Activated T-cell treated with anti-CD3 and anti-CD28 coated beads, Interleukin-2, amount 50 U/mL, for 4 hours (primary cell): ENCODE data around the gene DNAJA4. TPM values are rescaled to one million over a fixed set of nuclear protein-coding genes. Genes with fewer than 3 reads are reported as not detected.

Experiments
- ATAC-seq, 2 donors: fragments of 200-7000 bp; cut with Tn5 transposase; one replicate each; pipeline ENCODE4 v1.10.0; 2021
- DNase-seq: peaks from one replicate; pipeline ENCODE4 v3.0.0-alpha.2; 2020
- H3K27me3 Mint-ChIP-seq: one replicate; pipeline ENCODE4 v1.8.0; 2021; ENCODE audit warnings: low read depth, mixed read lengths
- H3K36me3 Mint-ChIP-seq: one replicate; pipeline ENCODE4 v1.8.0; 2022; ENCODE audit warnings: mixed read lengths; ENCODE audit not compliant: insufficient read depth
- H3K4me1 Mint-ChIP-seq: one replicate; pipeline ENCODE4 v1.8.0; 2021; ENCODE audit warnings: low read depth, mixed read lengths
- H3K4me3 Mint-ChIP-seq: one replicate; pipeline ENCODE4 v1.8.0; 2021; ENCODE audit warnings: mild to moderate bottlenecking, moderate library complexity, mixed read lengths
- H3K9me3 Mint-ChIP-seq: one replicate; pipeline ENCODE4 v1.8.0; 2021; ENCODE audit warnings: mixed read lengths
- total RNA-seq, 3 donors: library from RNA; stranded (reverse); gene quantifications; one replicate each; pipeline ENCODE4 v1.2.1, GENCODE V29; 2021

DNAJA4 gene
- total RNA-seq, 3 donors from 2014 or later, result 39.0 to 42.2 (median 42.0) TPM

DNA sequence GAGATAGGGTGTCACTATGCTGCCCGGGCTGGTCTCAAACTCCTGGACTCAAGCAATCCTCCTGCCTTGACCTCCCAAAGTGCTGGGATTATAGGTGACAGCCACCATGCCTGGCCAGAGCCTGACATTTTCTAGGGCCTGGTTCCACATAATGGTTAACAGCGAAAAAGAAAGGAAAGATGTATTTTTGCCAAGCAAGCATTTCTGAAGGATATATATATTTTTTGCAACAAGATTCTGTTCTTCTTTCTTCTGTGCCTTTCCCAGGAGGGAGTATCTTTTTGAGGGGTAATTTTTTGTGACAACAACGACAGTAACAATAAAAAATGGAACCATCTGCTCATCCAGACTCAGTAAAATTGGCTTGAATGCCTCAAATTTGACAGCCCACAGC lies 8.3 kb upstream of the DNAJA4 start:
- Mint-ChIP-seq H3K27me3 (no peaks in the 10 kb centered on the region), H3K36me3 (no peaks in the 10 kb centered on the region), H3K4me3 (no peak overlapping the region), H3K9me3 (no peaks in the 10 kb centered on the region), H3K4me1 (no peaks in the 10 kb centered on the region)
- DNase-seq (no peak), ATAC-seq (no peak)

DNA sequence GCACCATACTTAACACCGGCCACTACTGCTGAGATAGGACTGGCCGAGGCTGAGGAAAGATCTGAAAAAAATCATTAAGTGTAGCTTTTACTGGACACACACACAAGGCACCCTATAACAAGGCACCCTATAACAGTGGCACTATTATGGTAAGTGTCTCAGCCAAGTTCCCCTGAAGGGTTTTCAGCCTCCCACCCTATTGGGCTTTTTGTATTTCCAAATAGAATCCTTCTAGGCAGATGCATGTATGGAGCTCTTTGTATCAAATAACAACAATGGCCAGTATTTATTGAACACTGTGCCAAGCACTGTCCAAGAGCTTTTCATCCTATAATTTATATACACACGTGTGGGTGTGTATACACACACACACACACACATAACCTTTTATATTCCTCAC lies 6.7 kb upstream of the DNAJA4 start:
- ATAC-seq (no peak), DNase-seq (no peak)
- H3K27me3 Mint-ChIP-seq, result no peaks in the 10 kb centered on the region
- no peaks in the 10 kb centered on the region for H3K4me1 Mint-ChIP-seq
- no peaks in the 10 kb centered on the region for H3K9me3 Mint-ChIP-seq
- H3K36me3 Mint-ChIP-seq, result no peaks in the 10 kb centered on the region
- H3K4me3 Mint-ChIP-seq, result no peak overlapping the region

DNA sequence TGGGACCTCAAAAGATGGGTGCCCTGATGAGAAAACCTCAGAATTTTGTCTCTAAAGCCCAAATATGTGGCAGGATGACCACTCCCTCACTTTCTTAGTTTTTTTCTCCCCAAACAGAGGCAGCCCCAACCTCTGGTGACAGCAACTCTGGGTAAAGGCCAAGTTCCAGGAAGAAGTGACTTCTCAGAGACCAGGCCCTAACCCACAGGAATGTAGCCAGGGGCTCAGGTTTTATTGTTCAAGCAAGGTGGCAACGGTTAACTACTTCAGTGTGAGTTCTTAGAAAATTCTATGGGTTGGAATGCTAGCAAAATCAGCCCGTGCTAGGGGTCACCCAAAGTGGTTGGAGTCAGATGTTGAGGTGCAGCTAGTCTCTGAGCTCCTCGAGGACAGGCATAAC lies 5.1 kb upstream of the DNAJA4 start:
- no peaks in the 10 kb centered on the region for H3K27me3 Mint-ChIP-seq
- no peaks in the 10 kb centered on the region for H3K36me3 Mint-ChIP-seq
- ATAC-seq (no peak), DNase-seq (no peak)
- no peaks in the 10 kb centered on the region for H3K4me1 Mint-ChIP-seq
- no peaks in the 10 kb centered on the region for H3K9me3 Mint-ChIP-seq
- no peak overlapping the region for H3K4me3 Mint-ChIP-seq

DNA sequence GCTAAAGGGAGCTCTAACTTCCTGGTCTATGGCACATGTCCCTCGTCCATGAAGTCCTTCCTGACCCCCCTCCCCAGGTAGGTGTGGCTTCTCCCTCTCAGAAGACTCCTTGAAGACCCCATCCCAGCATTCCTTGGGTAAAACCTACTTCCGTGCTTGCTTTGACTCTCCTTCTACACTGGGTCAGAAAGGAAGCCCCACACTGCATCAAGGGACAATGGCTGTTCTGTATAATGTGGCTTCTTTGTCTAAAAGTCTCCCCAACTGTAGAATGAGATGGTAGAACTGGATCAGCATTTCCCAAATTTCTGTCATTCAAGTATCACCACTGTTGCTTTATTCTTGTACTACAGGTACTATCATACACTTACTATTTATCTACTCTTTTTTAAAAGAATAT lies 3.9 kb upstream of the DNAJA4 start:
- Mint-ChIP-seq H3K4me1 (peaks cover 5% of the 10 kb centered on the region), H3K36me3 (no peaks in the 10 kb centered on the region), H3K9me3 (no peaks in the 10 kb centered on the region), H3K27me3 (no peaks in the 10 kb centered on the region), H3K4me3 (no peak overlapping the region)
- ATAC-seq (no peak), DNase-seq (no peak)

DNA sequence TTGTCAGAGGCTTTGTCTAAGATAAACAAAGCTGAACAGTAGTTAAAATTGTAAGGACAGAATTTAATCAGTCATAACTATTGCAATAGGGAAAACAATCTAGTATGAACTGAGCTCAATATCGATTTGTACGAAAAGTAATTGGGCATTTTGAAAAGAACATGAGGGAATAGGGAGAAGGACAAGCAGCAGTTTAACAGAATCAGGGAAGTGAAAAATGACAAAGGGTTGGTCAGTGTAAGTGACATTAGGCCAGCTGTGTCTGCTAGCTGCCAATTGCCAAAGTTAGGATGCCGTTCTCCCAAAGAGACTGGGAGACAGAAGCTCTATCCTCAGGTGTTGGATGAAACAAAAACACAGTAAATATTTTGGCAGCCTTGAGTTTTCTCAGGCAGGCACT lies 3.3 kb upstream of the DNAJA4 start:
- Mint-ChIP-seq H3K36me3 (no peaks in the 10 kb centered on the region), H3K4me1 (peaks cover 10% of the 10 kb centered on the region), H3K27me3 (no peaks in the 10 kb centered on the region), H3K9me3 (no peaks in the 10 kb centered on the region), H3K4me3 (no peak overlapping the region)
- DNase-seq, result no peak
- ATAC-seq, result no peak

DNA sequence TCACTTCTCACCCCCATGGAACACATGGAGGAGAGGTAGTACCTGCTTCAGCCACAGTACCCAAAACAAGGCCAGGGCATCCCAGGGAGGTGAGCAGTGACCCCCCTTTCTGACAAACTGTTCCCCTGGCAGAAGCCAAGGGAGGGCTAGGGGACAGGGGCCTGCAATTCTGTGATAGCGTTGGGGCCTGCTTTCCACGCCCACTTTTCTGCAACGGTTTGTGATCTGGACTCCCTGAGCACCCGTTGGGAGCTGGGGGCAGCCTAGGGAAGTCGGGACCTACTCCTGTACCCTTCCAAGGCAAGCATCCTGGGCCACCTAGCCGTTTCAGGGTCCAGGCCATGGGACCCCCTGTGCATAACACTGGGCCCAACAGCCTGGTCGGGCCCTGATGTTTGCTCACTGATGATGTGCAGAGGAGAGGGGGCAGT lies 996 bp upstream of the DNAJA4 start:
- Mint-ChIP-seq H3K36me3 (peaks cover 3% of the 10 kb centered on the region), H3K9me3 (no peaks in the 10 kb centered on the region), H3K27me3 (no peaks in the 10 kb centered on the region), H3K4me3 (peak overlapping the region; percentile 61), H3K4me1 (peaks cover 25% of the 10 kb centered on the region)
- no peak for ATAC-seq
- DNase-seq, result no peak

DNA sequence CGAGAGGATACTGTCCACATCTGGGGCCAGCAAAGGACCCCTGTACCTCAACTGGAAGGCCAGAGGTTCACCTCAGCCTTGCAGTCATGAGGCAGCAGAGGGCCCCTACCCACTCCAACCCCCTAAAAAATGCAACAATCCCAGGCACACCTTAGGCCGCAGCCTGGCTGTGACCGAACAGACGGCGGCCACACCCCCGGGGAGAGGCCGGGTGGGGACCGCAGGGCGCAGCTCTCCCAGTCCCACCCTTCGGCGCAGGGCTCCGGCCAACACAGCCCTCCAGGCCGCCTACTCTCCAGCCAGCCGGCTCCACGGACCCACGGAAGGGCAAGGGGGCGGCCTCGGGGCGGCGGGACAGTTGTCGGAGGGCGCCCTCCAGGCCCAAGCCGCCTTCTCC lies 457 bp upstream of the DNAJA4 start:
- Mint-ChIP-seq H3K36me3 (peaks cover 5% of the 10 kb centered on the region), H3K9me3 (no peaks in the 10 kb centered on the region), H3K4me3 (peak overlapping the region; percentile 61), H3K27me3 (no peaks in the 10 kb centered on the region), H3K4me1 (peaks cover 25% of the 10 kb centered on the region)
- no peak for DNase-seq
- ATAC-seq, result no peak

DNA sequence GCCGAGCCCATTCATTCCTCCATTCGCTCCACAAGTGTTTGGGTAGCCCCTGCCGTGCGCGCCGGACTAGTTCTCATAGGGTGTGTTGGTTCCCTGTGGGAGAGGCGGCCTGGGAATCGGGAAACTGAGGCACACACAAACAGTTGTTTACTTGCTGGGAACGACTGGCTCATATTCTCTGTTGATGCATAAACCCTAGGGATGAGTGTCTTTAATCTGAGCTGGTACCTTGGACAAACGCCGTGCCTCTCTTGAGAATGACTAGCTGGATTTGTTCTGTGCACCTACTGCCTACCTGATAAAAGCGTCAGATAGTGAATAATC lies 737 bp downstream of the DNAJA4 start:
- peaks cover 25% of the 10 kb centered on the region for H3K4me1 Mint-ChIP-seq
- no peaks in the 10 kb centered on the region for H3K9me3 Mint-ChIP-seq
- peaks cover 7% of the 10 kb centered on the region for H3K36me3 Mint-ChIP-seq
- DNase-seq (no peak), ATAC-seq (no peak)
- H3K4me3 Mint-ChIP-seq, result peak overlapping the region; percentile 82
- no peaks in the 10 kb centered on the region for H3K27me3 Mint-ChIP-seq

DNA sequence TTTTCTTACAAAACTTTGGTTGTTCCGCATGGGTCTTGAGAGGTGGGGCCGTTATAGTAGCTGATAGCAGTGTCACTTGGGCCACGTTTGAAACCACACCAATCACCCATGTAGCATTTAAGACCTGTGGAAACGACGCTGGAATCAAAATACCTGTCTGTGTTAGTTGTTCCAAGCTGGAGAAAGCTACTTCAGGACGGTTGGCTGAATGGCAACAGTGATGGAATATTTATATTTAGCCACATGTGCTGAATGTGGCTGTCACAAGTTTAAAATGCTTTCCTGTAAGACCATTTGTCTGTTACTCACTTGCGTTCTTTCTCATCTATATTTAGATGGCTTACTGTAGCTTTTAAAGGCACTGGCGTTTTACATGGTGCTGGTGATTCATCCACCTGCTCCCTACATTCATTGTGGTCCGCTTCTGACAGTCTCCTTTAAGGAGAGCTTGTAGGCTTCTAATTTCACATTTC lies 1.4 kb downstream of the DNAJA4 start:
- Mint-ChIP-seq H3K4me1 (peaks cover 25% of the 10 kb centered on the region), H3K27me3 (no peaks in the 10 kb centered on the region), H3K4me3 (peak overlapping the region; percentile 82), H3K9me3 (no peaks in the 10 kb centered on the region), H3K36me3 (peaks cover 11% of the 10 kb centered on the region)
- DNase-seq (no peak), ATAC-seq (peak; percentile 20 to 24)

DNA sequence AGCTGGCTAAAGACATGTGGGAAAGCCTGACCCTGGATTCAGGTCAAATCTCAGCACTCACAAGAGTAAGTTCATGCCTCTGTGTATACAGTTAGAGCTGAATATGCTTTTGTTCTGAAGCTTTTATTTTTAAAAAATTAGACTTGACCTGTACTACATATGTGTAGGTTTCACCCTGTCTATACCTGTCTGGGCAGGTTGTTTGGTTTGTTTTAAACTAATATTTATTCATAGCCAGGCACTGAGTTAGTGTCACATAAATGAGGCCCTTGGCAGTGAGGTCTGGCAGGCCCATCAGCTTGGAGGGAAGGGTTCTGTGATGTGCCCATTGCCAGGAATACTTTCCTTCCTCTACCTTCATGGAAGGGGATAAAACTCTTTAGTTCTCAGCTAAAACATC lies 1.9 kb downstream of the DNAJA4 start:
- H3K4me1 Mint-ChIP-seq, result peaks cover 25% of the 10 kb centered on the region
- no peak for ATAC-seq
- H3K4me3 Mint-ChIP-seq, result peak overlapping the region; percentile 82
- H3K27me3 Mint-ChIP-seq, result no peaks in the 10 kb centered on the region
- no peaks in the 10 kb centered on the region for H3K9me3 Mint-ChIP-seq
- peaks cover 12% of the 10 kb centered on the region for H3K36me3 Mint-ChIP-seq
- no peak for DNase-seq

DNA sequence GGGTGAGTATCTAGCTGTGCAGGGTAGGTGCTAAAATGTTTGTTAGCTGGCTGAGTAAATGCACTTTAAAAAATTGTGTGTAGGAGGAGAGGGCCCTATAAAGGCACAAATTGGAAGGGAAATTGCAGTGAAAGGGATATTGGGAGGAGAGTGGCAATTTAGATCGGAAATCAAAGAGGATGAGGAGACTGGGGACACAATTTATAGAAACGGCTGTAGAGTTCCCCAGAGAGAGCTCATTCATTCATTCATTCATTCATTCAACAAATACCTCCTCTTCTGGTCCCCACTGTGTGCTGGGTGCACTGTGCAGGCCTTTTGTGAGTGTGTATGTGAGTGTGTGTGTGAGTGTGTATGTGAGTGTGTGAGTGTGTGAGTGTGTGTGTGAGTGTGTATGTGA lies 2.4 kb downstream of the DNAJA4 start:
- H3K4me1 Mint-ChIP-seq, result peaks cover 25% of the 10 kb centered on the region
- ATAC-seq (no peak), DNase-seq (no peak)
- peak overlapping the region; percentile 82 for H3K4me3 Mint-ChIP-seq
- H3K27me3 Mint-ChIP-seq, result no peaks in the 10 kb centered on the region
- H3K9me3 Mint-ChIP-seq, result no peaks in the 10 kb centered on the region
- H3K36me3 Mint-ChIP-seq, result peaks cover 16% of the 10 kb centered on the region

DNA sequence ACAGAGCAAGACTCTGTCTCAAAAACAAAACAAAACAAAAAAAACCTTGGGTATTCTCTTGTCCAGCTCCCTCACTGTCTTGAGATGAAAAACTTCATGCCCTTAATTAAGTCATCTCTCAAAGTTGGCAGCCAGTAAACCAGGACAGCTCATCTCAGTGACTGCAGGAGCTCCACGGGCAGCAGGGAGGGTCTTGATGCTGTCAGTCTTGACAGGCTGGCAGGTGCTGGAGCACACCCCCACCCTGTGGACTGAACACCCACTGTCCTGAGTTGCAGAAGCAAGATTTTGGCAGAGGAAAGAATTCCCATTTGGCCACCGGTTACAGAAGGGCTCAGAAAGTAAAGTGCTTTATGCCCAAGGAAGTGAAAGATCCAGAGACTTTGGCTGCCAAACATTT lies 8.0 kb downstream of the DNAJA4 start:
- H3K36me3 Mint-ChIP-seq, result peaks cover 30% of the 10 kb centered on the region
- no peak overlapping the region for H3K4me3 Mint-ChIP-seq
- H3K9me3 Mint-ChIP-seq, result no peaks in the 10 kb centered on the region
- ATAC-seq, result no peak
- no peak for DNase-seq
- peaks cover 3% of the 10 kb centered on the region for H3K4me1 Mint-ChIP-seq
- H3K27me3 Mint-ChIP-seq, result no peaks in the 10 kb centered on the region

DNA sequence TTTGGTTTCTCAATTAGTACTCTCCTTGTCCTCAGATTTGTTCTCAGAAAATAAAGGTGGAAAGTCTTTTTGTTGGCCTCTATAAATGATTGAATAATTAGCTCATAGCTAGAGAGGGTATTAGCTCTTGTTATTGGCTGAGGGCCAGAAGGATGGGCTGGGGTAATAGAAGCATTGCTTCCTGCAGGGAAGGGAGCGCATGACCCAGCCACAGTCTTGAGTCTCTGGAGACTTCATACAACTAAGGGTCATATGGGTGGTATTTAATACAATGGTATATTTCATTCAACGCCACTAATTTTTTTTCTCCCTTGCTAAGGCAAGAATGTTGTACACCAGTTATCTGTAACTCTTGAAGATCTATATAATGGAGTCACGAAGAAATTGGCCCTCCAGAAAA lies 8.4 kb downstream of the DNAJA4 start:
- H3K27me3 Mint-ChIP-seq, result no peaks in the 10 kb centered on the region
- ATAC-seq, result no peak

DNA sequence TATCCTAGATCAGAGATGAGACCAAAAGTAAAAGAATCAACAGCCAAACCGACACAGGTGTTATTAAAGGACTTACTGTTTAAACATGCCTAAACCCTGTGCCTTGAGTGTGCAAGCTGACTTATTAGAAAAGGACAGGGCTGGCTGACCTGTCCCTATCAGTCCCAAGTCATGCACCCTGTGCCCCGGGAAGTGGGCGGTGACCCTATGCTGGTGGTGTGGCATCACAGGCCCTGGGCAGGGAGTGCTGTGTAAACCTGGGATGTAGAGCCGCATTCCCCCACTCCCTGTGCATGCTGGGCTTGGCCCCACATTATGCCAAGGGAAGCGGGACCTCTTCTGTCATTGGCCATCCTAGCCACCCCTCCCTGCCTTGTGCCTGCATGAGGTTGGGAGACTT lies 10.6 kb downstream of the DNAJA4 start:
- Mint-ChIP-seq H3K4me3 (no peak overlapping the region), H3K4me1 (no peaks in the 10 kb centered on the region), H3K9me3 (no peaks in the 10 kb centered on the region), H3K36me3 (peaks cover 37% of the 10 kb centered on the region), H3K27me3 (no peaks in the 10 kb centered on the region)
- ATAC-seq (no peak), DNase-seq (no peak)

More for the DNA sequence above, 8.4 kb downstream of the DNAJA4 start:
- DNase-seq, result no peak
- Mint-ChIP-seq H3K4me1 (no peaks in the 10 kb centered on the region), H3K9me3 (no peaks in the 10 kb centered on the region), H3K36me3 (peaks cover 30% of the 10 kb centered on the region), H3K4me3 (no peak overlapping the region)

DNA sequence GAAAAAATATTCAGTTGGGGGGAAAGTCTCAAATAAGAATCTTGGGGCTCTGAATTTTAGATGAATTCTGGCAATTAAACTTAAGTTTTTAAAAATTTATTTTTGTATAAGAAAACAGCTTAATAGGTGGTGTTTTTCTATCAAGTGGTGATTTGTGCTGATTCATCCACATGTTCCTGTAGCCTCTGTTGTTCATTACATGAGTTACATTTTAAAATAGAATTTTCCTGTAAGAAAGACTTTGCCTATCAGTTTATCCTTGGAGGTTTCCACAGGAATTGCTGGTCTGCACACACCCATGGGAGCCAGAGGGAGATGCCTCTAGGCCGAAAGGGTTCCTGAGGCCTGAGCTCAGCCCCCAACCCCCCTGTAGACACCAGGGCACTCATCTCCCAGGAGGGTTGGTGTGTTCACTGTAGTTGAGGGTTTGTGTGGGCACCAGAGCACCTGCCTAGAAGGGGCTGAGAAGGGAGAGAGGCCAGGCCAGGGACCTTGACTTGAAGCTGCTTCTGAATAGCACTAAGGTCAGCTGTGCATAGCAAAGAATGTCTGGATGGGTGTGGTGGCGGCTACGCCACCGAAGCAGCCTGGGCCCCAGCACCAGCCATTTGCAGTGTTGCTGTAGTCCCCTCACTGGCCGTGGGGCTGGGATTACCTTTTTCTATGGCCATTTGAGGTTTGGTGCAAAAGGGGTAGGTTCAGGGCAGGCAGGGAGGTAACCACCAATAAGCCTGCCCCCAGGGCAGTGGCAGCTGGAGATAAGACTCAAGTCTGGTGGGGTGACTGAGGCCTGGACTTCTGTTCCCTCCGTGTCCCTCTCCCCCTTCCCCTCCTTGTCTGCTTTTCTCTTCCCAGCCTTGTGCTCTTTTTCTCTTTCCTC lies 11.9 kb downstream of the DNAJA4 start:
- H3K36me3 Mint-ChIP-seq, result peaks cover 33% of the 10 kb centered on the region
- no peak overlapping the region for H3K4me3 Mint-ChIP-seq
- no peaks in the 10 kb centered on the region for H3K9me3 Mint-ChIP-seq
- H3K4me1 Mint-ChIP-seq, result no peaks in the 10 kb centered on the region
- no peak for DNase-seq
- H3K27me3 Mint-ChIP-seq, result no peaks in the 10 kb centered on the region
- ATAC-seq, result no peak
